B cell (primary cell): Measurements from ENCODE around the gene RFC2.
"Not testable (repeated sequence)": the region's sequence is repeated elsewhere in the genome, so short reads cannot be mapped to it uniquely, and the experiment has no call there.

Source experiments
- CTCF ChIP-seq: fragments of 200-600 bp; IDR thresholded peaks from one replicate; pipeline ENCODE4 v1.8.0; 2022; ENCODE audit warnings: antibody characterized with exemption, mild to moderate bottlenecking
- EZH2 ChIP-seq: IDR thresholded peaks from 2 replicates; pipeline ENCODE4 v1.6.1; 2012; ENCODE audit warnings: borderline replicate concordance, low read depth, mild to moderate bottlenecking, moderate library complexity, low read length; ENCODE audit not compliant: insufficient read depth, poor library complexity, severe bottlenecking

- TF ChIP-seq CTCF, EZH2: not testable (repeated sequence)
Measured at GRCh38 chr7:74195968-74196654, 58.1 kb downstream of the RFC2 start.
